ENCODE measurements around the gene SFR1. TPM values are rescaled to one million over a fixed set of nuclear protein-coding genes. Genes with fewer than 3 reads are reported as not detected.

The SFR1 gene
- polyA plus RNA-seq, 1 donor (not counting 4 experiments of a cell fraction or from before 2014, with no cell fraction given): 10.4 TPM

DNA sequence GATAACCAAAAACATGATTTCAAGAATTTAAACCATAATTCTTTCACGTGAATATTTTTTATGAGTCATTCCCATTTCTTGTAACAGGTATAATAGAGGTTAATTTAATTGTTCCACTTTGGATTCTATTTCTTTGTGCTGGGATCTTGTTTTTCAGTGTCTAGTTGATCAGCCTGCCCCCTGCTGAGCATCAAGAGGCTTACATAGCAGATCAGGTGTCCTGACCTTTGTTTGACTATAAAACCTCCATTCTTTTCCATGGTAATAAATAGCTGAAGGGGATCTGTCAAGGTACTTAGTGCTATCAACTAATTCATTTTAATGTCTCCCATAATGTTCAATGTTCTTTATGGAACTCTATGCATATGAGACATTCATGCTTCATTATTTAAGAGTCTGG is 41.2 kb upstream of the SFR1 start:
- H3K79me2 ChIP-seq (ENCODE audit: control insufficient read depth, insufficient read depth, low read length): peaks cover 92% of the 10 kb centered on the region
- H3K27me3 ChIP-seq (ENCODE audit: control insufficient read depth, extremely low read depth, insufficient read depth, low read length): no peaks in the 10 kb centered on the region
- H2AFZ ChIP-seq (ENCODE audit: control insufficient read depth, low read length): no peak overlapping the region
- H3K4me3 ChIP-seq (ENCODE audit: control insufficient read depth in 2 of 3, extremely low read depth in 1 of 3, insufficient read depth in 2 of 3, low read depth in 1 of 3, low read length in 3 of 3): no peak overlapping the region
- peaks cover 21 to 71% of the 10 kb centered on the region in 2 experiments for H3K36me3 ChIP-seq (ENCODE audit: control insufficient read depth in 2 of 2, extremely low read depth in 1 of 2, insufficient read depth in 2 of 2, low read length in 2 of 2)
- no peaks in the 10 kb centered on the region for H3K9me1 ChIP-seq (ENCODE audit: control insufficient read depth, extremely low read depth, insufficient read depth, low read length)
- H3K4me1 ChIP-seq (ENCODE audit: control insufficient read depth, extremely low read depth, insufficient read depth, low read length): peaks cover 24% of the 10 kb centered on the region
- TF ChIP-seq, protein P1, sequence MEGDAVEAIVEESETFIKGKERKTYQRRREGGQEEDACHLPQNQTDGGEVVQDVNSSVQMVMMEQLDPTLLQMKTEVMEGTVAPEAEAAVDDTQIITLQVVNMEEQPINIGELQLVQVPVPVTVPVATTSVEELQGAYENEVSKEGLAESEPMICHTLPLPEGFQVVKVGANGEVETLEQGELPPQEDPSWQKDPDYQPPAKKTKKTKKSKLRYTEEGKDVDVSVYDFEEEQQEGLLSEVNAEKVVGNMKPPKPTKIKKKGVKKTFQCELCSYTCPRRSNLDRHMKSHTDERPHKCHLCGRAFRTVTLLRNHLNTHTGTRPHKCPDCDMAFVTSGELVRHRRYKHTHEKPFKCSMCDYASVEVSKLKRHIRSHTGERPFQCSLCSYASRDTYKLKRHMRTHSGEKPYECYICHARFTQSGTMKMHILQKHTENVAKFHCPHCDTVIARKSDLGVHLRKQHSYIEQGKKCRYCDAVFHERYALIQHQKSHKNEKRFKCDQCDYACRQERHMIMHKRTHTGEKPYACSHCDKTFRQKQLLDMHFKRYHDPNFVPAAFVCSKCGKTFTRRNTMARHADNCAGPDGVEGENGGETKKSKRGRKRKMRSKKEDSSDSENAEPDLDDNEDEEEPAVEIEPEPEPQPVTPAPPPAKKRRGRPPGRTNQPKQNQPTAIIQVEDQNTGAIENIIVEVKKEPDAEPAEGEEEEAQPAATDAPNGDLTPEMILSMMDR (optimal IDR thresholded peaks at IDR 0.05 in 1 of 3, IDR thresholded peaks at IDR 0.05 in 1 of 3, conservative IDR thresholded peaks at IDR 0.05 in 1 of 3; ENCODE audit: extremely low read depth in 1 of 3, insufficient read depth in 2 of 3, low read length in 3 of 3): peak; percentile 44 to 54 (median 46)
- TF ChIP-seq EZH2 (IDR thresholded peaks at IDR 0.05; ENCODE audit: low read length): no peak
- FAIRE-seq (peak; percentile 61), DNase-seq (ENCODE audit: low read depth, low spot score) (no peak)
- H3K27ac ChIP-seq (ENCODE audit: control insufficient read depth, insufficient read depth, low read length): peak overlapping the region; percentile 99
- dilution Hi-C loops (cut with MboI; ENCODE audit: extremely low pct_ligation_motif_present, low sequenced_read_pairs): no loop called here
- no peak overlapping the region for H3K9ac ChIP-seq (ENCODE audit: control insufficient read depth, extremely low read depth, insufficient read depth, low read length)
- H3K4me2 ChIP-seq (ENCODE audit: control insufficient read depth, extremely low read depth, insufficient read depth, low read depth, low read length): peak overlapping the region; percentile 96
- H3K9me3 ChIP-seq (ENCODE audit: control insufficient read depth, low read depth, low read length): no peaks in the 10 kb centered on the region
- peaks cover 17% of the 10 kb centered on the region for H4K20me1 ChIP-seq (ENCODE audit: control insufficient read depth, extremely low read depth, insufficient read depth, low read length)

DNA sequence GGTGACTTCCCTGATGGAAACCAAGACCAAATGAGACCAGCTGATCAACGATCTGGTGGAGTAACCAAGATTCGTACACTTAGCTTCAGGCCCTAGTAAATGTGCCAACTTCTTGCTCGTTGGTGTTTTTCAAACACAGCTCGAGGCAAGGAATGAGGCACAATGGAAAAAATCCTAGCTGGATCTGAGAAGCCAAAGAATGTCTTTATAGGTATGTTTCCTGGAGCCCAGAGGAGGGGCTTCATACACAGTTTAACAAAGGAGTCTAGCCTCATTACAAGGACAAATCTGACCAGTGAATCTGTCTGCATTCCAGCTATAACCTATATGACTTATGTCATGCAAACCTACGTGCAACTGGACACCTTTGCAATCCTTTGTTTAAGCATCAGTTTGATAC is 40.0 kb upstream of the SFR1 start:
- Histone ChIP-seq H3K9me3 (ENCODE audit: control insufficient read depth, low read depth, low read length) (no peaks in the 10 kb centered on the region), H3K27ac (ENCODE audit: control insufficient read depth, insufficient read depth, low read length) (peak overlapping the region; percentile 99), H4K20me1 (ENCODE audit: control insufficient read depth, extremely low read depth, insufficient read depth, low read length) (peaks cover 17% of the 10 kb centered on the region), H3K4me2 (ENCODE audit: control insufficient read depth, extremely low read depth, insufficient read depth, low read depth, low read length) (peak overlapping the region; percentile 96), H3K36me3 (ENCODE audit: control insufficient read depth in 2 of 2, extremely low read depth in 1 of 2, insufficient read depth in 2 of 2, low read length in 2 of 2) (peaks cover 13 to 58% of the 10 kb centered on the region in 2 experiments), H3K9ac (ENCODE audit: control insufficient read depth, extremely low read depth, insufficient read depth, low read length) (peak overlapping the region; percentile 97), H3K27me3 (ENCODE audit: control insufficient read depth, extremely low read depth, insufficient read depth, low read length) (no peaks in the 10 kb centered on the region), H2AFZ (ENCODE audit: control insufficient read depth, low read length) (no peak overlapping the region), H3K4me3 (ENCODE audit: control insufficient read depth in 2 of 3, extremely low read depth in 1 of 3, insufficient read depth in 2 of 3, low read depth in 1 of 3, low read length in 3 of 3) (peak overlapping the region; percentile 68 to 96 (median 94)), H3K9me1 (ENCODE audit: control insufficient read depth, extremely low read depth, insufficient read depth, low read length) (no peaks in the 10 kb centered on the region), H3K4me1 (ENCODE audit: control insufficient read depth, extremely low read depth, insufficient read depth, low read length) (peaks cover 36% of the 10 kb centered on the region), H3K79me2 (ENCODE audit: control insufficient read depth, insufficient read depth, low read length) (peaks cover 80% of the 10 kb centered on the region)
- FAIRE-seq: peak; percentile 90
- no peak for TF ChIP-seq EZH2 (IDR thresholded peaks at IDR 0.05; ENCODE audit: low read length)
- TF ChIP-seq, protein P1 (optimal IDR thresholded peaks at IDR 0.05 in 1 of 3, IDR thresholded peaks at IDR 0.05 in 1 of 3, conservative IDR thresholded peaks at IDR 0.05 in 1 of 3; ENCODE audit: extremely low read depth in 1 of 3, insufficient read depth in 2 of 3, low read length in 3 of 3): no peak
- dilution Hi-C loops (cut with MboI; ENCODE audit: extremely low pct_ligation_motif_present, low sequenced_read_pairs): no loop called here
- no peak for DNase-seq (ENCODE audit: low read depth, low spot score)
